HG02938 (cell line): Measurements from ENCODE around the gene ABHD17B.

ENCODE experiments used
- ATAC-seq: cut with Tn5 transposase; IDR thresholded peaks from one replicate; pipeline ENCODE4 v1.9.1; 2021; ENCODE audit warnings: mild to moderate bottlenecking, moderate library complexity; ENCODE audit not compliant: unreplicated experiment

ABHD17B gene

GRCh38 chr9:71879644-71880174 lies 31.3 kb downstream of the ABHD17B start:
- no peak for ATAC-seq

- no peak for ATAC-seq
These were observed 32.4 kb downstream of the ABHD17B start for GRCh38 chr9:71878327-71879274.

DNA sequence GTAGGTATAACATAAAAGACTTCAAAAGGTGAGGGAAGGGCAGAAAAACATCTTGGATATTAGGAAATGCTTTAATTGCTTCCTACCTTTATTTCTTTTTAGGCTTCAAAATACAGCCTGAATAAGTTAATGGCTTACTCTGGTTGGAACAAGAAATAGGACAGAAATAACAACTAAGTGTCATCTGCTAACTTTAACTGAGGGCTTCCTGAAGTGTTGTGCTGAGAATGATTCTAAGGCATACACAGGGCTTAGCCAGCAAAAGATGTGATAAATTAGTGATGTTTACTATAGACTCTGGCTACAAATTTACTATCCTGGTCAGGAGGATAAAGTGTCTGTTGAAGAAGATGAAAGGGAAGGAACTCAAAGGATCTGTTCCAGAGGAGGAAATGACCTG lies 34.2 kb downstream of the ABHD17B start:
- no peak for ATAC-seq

DNA sequence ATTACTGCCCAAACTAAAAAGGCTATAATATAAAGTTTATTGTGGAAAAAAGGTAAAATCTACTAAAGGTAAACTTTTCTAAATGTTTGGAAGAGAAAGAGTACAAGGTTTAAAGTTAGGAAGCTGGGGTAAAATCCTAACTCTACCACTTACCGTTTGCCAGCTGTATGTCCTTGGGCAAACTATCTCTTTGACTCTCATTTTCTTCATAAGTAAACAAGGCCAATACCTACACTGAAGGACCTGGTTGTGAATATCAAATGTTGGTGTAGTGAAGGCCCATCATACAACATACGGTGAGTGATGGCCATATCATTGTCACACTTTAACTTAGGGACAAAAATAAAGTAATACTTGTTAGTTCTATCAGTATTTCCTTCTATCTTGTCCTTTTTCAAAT lies 34.9 kb downstream of the ABHD17B start:
- no peak for ATAC-seq

GRCh38 chr9:71875345-71875744 lies 35.6 kb downstream of the ABHD17B start:
- no peak for ATAC-seq

GRCh38 chr9:71863631-71864030 lies 47.4 kb downstream of the ABHD17B start:
- ATAC-seq: no peak

DNA sequence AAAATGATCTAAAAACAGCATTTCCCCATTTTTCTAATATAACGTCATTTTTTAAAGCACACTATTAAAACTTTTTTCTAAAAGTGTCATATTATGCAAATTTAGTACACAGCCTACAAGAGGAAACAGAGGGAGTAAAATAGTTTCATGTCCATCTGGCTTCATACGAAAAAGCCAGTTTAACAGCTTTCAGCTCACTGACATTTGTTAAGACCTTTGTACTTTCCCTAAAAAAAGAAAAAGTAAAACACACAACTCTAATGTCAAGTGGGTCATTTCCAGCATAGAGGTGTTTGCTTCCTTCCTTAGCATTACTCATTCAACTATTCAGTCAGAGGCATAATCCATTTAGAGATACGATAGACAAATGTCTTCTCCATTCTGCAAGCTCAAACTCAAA lies 49.4 kb downstream of the ABHD17B start:
- ATAC-seq: no peak

GRCh38 chr9:71859939-71860338 lies 51.1 kb downstream of the ABHD17B start:
- ATAC-seq: no peak

- peak; percentile 79 for ATAC-seq
These were observed 52.2 kb downstream of the ABHD17B start for GRCh38 chr9:71858812-71859211.

GRCh38 chr9:71858102-71858798 lies 52.7 kb downstream of the ABHD17B start:
- peak; percentile 4 for ATAC-seq

DNA sequence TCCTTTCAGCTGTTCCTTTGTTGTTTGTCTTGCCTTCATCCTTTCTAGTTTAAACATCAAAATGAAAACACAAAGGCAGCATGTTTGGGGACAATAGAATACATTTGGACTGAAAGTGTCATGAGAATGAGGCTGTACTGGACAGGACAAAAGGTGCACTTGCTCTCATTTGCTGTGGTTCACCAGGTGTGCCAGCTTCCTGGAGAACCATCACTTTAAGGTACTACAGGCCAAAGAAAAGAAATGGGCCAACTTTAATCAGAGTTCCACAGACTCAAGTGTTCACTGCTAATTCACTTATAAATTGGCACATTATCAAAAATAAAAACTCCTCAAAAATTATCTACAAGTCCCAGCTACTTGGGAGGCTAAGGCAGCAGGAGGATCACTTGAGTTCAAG lies 53.8 kb downstream of the ABHD17B start:
- ATAC-seq: no peak

DNA sequence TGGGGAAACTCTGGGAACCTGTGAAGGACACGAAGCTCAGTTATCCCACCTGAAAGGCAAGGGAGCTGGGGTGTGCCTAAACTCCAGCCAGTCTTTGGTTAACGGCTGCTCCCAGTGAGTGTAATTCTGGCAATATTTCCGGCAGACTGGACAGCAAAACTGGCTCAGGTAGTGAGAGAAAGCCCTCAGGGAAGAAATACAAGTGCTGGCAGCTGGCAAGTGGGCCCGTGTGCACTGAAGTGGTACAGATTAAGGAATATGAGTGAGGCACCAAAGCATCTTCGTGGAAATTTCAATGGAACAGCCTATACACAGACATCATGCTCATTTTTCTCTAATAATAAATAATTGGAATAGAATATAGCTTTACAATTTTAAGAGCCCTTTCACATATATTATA lies 56.2 kb downstream of the ABHD17B start:
- ATAC-seq: no peak

GRCh38 chr9:71853084-71853483 lies 57.9 kb downstream of the ABHD17B start:
- ATAC-seq: no peak

- no peak for ATAC-seq
These were observed 60.0 kb downstream of the ABHD17B start for GRCh38 chr9:71850996-71851395.

DNA sequence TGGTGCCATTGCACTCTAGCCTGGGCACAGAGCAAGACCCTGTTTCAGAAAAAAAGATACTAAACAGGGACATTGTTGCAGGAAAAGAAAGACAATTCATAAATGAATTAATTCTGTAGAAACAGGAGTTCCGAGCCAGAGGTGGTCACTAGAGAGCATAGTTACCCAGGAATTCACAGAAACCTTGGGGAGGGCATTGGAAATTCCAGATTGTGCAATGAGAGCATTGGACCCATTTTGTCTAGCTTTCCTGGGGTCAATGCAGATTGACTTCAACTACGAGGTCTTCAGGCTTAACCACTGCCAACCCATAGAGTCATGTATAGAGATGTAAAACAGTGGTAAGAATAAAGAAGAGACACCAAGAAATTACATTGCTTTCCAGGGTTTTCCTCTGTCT lies 63.1 kb downstream of the ABHD17B start:
- ATAC-seq: no peak

DNA sequence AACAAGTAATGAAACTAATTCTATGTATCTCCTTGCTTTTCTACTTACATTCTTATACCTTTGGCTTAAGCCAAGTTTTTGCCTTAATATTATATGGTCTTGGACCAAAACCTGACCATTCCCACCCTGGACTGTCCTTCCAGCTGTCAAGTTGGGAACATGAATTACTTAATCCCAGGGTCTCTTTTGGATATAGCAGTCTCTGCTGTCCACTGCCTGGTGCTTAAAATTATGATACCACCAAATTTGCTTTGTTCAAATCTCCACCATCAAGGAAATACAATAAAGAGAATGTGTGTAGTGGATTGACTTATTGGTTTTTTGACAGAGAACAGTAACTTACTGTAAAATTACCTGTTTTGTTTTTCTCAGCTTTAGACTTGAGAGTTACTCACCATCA lies 66.2 kb downstream of the ABHD17B start:
- ATAC-seq: no peak

DNA sequence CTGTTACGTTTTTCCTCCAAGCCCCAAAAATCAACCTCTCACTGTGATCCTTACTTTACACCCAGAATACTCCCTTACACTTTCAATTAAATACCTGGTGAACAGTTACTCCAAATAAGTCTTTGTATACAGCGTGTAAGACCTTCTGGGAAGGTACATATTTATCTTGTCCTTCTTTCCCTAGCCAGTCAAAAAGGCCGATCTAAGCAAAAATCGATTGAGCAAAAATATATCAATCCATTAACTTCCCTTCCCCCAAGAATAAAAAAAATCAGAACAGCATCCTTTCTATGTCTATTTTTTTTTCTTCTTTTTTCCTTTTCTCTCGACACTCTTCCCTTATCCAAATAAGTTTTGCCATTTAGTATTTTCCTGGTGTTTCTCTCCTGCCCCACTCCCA lies 71.3 kb downstream of the ABHD17B start:
- no peak for ATAC-seq

DNA sequence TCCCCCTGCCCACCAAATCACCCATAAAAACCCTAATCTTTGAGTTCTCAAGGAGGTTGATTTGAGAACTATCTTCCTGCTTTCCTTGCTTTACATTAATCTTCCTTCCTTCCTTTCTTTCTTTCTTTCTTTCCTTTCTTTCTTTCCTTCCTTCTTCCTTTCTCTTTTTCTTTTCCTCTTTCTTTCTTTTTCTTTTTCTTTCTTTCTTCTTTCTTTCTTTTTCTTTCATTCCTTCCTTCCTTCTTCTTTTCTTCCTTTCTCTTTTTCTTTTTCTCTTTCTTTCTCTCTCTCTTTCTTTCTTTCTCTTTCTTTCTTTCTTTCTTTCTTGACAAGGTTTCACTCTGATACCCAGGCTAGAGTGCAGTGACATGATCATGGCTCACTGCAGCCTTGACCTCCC lies 75.4 kb downstream of the ABHD17B start:
- ATAC-seq: no peak

DNA sequence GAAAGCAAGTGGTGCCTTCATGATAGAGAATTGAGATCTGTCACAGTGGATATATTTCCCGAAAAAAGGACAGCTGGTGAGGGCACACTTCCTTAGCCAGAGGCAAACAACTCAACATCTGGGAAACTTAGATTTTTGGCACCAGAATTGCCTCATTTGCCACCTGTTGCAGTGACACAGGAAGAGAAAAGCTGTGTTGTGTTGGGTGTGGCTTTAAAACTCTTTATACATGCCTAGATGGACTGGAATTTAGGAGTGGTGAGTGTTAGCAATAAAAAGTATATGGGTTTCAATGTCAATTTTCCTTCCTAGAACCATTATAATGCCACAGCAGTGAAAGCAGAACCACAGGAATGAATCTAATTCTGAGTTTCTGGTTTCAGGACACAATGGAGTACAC lies 80.1 kb downstream of the ABHD17B start:
- no peak for ATAC-seq

- ATAC-seq: no peak
These were observed 80.8 kb downstream of the ABHD17B start for GRCh38 chr9:71830153-71830552.

DNA sequence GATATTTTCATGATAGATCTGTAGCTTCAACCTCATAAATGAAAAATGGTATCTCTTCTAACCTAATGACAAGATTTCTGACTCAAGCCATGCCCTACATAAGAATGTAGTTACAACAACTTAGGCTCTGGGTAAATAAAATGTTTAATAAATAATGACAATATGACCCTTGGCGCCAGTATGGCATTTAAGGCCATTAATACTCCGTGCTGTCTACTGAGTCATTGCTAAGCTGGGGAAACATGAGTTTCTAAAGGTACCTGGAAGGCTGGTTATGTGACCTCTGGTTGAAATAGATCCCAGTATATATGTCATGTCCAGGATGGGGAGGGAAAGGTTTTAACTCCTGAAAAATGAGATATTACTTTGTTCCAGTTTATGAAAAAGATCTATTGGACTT lies 84.7 kb downstream of the ABHD17B start:
- no peak for ATAC-seq

GRCh38 chr9:71824257-71824656 lies 86.7 kb downstream of the ABHD17B start:
- ATAC-seq: no peak
